Thyroid gland (tissue), 4 donors: Measurements from ENCODE around the gene PROKR1. TPM values are rescaled to one million over a fixed set of nuclear protein-coding genes. Genes with fewer than 3 reads are reported as not detected.

Experiments used
- total RNA-seq, 4 donors: library from RNA; depleted of rRNA; stranded (reverse); fragments of >200 nt; gene quantifications; one replicate each; pipeline ENCODE4 v1.2.3, GENCODE V29; 2016

Gene PROKR1
- total RNA-seq, 4 donors from 2014 or later, result not detected

Other genes with a start within 250 kb of the PROKR1 start
- 1 to 10 TPM in 2 of 4 donors, under 1 TPM in 2; 0.63 to 1.8 (median 1.0) TPM for gene FBXO48, start 176.3 kb upstream of the PROKR1 start, total RNA-seq
- 10 to 100 TPM in 2 of 4 donors, 1 to 10 TPM in 2; 8.7 to 12.9 (median 9.6) TPM for gene APLF, start 176.0 kb upstream of the PROKR1 start, total RNA-seq
- 10 to 100 TPM in 1 of 4 donors, 1 to 10 TPM in 3; 4.0 to 11.7 (median 6.9) TPM for gene ARHGAP25, start 91.2 kb downstream of the PROKR1 start, total RNA-seq
- not detected for gene BMP10, start 227.8 kb downstream of the PROKR1 start, total RNA-seq